ENCODE results near the gene NDUFA8.

DNA sequence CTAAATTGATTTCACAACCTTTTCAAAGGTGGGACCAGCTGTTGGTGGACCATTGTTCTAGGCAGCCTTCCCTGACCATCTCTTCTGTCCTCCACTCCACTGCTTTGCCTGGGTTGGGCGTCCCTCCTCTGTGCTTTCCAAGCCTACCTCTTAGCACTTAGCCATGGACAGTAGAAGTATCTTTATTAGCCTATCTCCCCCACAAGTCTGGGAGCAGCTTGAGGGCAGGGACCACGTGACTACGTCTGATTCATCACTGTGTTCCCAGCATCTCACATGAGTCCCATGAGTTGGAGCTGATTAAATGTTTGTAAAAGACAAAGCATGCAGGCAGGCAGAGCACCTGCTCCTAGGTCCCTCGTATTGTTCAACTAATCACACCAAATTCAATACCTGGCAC, 21.1 kb upstream of the NDUFA8 start:
- TF ChIP-seq, protein P1, sequence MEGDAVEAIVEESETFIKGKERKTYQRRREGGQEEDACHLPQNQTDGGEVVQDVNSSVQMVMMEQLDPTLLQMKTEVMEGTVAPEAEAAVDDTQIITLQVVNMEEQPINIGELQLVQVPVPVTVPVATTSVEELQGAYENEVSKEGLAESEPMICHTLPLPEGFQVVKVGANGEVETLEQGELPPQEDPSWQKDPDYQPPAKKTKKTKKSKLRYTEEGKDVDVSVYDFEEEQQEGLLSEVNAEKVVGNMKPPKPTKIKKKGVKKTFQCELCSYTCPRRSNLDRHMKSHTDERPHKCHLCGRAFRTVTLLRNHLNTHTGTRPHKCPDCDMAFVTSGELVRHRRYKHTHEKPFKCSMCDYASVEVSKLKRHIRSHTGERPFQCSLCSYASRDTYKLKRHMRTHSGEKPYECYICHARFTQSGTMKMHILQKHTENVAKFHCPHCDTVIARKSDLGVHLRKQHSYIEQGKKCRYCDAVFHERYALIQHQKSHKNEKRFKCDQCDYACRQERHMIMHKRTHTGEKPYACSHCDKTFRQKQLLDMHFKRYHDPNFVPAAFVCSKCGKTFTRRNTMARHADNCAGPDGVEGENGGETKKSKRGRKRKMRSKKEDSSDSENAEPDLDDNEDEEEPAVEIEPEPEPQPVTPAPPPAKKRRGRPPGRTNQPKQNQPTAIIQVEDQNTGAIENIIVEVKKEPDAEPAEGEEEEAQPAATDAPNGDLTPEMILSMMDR (conservative IDR thresholded peaks at IDR 0.05; ENCODE audit: low read depth in 2 of 2) = no peak
- no peak for TF ChIP-seq EZH2 (IDR thresholded peaks at IDR 0.05; ENCODE audit: low read depth, unreplicated experiment)
- TF ChIP-seq CREB1 (CRISPR knock-in tag; IDR thresholded peaks at IDR 0.05; ENCODE audit: low read depth) = no peak
- TF ChIP-seq, protein P2, sequence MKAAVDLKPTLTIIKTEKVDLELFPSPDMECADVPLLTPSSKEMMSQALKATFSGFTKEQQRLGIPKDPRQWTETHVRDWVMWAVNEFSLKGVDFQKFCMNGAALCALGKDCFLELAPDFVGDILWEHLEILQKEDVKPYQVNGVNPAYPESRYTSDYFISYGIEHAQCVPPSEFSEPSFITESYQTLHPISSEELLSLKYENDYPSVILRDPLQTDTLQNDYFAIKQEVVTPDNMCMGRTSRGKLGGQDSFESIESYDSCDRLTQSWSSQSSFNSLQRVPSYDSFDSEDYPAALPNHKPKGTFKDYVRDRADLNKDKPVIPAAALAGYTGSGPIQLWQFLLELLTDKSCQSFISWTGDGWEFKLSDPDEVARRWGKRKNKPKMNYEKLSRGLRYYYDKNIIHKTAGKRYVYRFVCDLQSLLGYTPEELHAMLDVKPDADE (IDR thresholded peaks at IDR 0.05) = no peak
- TF ChIP-seq, protein P3, sequence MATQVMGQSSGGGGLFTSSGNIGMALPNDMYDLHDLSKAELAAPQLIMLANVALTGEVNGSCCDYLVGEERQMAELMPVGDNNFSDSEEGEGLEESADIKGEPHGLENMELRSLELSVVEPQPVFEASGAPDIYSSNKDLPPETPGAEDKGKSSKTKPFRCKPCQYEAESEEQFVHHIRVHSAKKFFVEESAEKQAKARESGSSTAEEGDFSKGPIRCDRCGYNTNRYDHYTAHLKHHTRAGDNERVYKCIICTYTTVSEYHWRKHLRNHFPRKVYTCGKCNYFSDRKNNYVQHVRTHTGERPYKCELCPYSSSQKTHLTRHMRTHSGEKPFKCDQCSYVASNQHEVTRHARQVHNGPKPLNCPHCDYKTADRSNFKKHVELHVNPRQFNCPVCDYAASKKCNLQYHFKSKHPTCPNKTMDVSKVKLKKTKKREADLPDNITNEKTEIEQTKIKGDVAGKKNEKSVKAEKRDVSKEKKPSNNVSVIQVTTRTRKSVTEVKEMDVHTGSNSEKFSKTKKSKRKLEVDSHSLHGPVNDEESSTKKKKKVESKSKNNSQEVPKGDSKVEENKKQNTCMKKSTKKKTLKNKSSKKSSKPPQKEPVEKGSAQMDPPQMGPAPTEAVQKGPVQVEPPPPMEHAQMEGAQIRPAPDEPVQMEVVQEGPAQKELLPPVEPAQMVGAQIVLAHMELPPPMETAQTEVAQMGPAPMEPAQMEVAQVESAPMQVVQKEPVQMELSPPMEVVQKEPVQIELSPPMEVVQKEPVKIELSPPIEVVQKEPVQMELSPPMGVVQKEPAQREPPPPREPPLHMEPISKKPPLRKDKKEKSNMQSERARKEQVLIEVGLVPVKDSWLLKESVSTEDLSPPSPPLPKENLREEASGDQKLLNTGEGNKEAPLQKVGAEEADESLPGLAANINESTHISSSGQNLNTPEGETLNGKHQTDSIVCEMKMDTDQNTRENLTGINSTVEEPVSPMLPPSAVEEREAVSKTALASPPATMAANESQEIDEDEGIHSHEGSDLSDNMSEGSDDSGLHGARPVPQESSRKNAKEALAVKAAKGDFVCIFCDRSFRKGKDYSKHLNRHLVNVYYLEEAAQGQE (IDR thresholded peaks at IDR 0.05; ENCODE audit: unreplicated experiment) = no peak
- no peak for TF ChIP-seq JUNB (IDR thresholded peaks at IDR 0.05; ENCODE audit: unreplicated experiment)
- no peak for TF ChIP-seq EZH2phosphoT487 (IDR thresholded peaks at IDR 0.05; ENCODE audit: unreplicated experiment)

Measured in GM23338 (cell line).